ENCODE data around the gene SNX17. TPM values are rescaled to one million over a fixed set of nuclear protein-coding genes. Genes with fewer than 3 reads are reported as not detected.

SNX17 gene
- total and polyA plus RNA-seq, 2 of the 13 experiments (the other 11 are each of a cell fraction or from before 2014, with no cell fraction given), result 75.0 to 109 TPM

GRCh38 chr2:27378096-27378808 lies 7.8 kb downstream of the SNX17 start (continued):
- TF ChIP-seq AGO1 (IDR thresholded peaks at IDR 0.05; ENCODE audit: low read depth, low read length, poor library complexity, severe bottlenecking) (peak; percentile 88), AGO2 (optimal IDR thresholded peaks at IDR 0.05; ENCODE audit: low read depth, low read length) (peak; percentile 99), NONO (IDR thresholded peaks at IDR 0.05) (no peak), NONO (CRISPR knock-in tag; conservative IDR thresholded peaks at IDR 0.05) (peak; percentile 64; the same call in 1 of the 2 replicates), NFAT5 (CRISPR knock-in tag; IDR thresholded peaks at IDR 0.05) (0 out of 2 replicates have a peak, but pooled peaks have one; percentile 31), ZNF740 (CRISPR knock-in tag; IDR thresholded peaks at IDR 0.05) (0 out of 2 replicates have a peak, but pooled peaks have one; percentile 32), NFE2L2 (IDR thresholded peaks at IDR 0.05; ENCODE audit: low read length) (no peak), SOX6 (IDR thresholded peaks at IDR 0.05) (no peak), SOX6 (CRISPR knock-in tag; IDR thresholded peaks at IDR 0.05) (0 out of 2 replicates have a peak, but pooled peaks have one; percentile 14), ZBTB38 (CRISPR knock-in tag; IDR thresholded peaks at IDR 0.05) (peak; percentile 94), CTCF (CRISPR knock-in tag; IDR thresholded peaks at IDR 0.05) (peak; percentile 70), RAD21 (CRISPR knock-in tag; IDR thresholded peaks at IDR 0.05) (peak; percentile 48; the same call in 1 of the 2 replicates), HNRNPLL (IDR thresholded peaks at IDR 0.05; ENCODE audit: low read depth, low read length, poor library complexity, severe bottlenecking) (peak; percentile 30)

All from HepG2 (cell line).